ENCODE results near the gene C20orf141. TPM values are rescaled to one million over a fixed set of nuclear protein-coding genes. Genes with fewer than 3 reads are reported as not detected.
"Not testable (repeated sequence)": the region's sequence is repeated elsewhere in the genome, so short reads cannot be mapped to it uniquely, and the experiment has no call there.

C20orf141 gene
- polyA plus RNA-seq, 4 donors: not detected

DNA sequence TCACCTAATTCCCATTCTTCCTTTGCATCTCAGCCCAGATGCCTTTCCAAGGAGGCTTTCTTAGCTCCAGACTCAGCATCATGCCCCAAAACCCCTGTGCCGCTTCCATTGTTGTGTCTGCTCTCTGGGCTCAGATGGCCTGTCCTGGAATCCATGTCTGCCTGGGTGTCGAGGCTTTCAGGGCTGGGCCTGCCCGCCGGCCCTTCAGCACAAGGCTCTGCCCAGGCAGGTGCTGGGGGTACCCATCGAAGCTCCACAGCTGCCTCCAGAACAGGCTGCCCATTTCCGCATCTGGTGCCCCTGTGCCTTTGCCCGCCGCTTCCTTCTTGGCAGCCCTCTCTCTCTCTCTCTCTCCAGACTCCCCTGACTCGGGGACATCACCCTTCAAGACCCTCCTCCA is 15.5 kb upstream of the C20orf141 start:
- DNase-seq (ENCODE audit: low read depth in 4 of 4, low spot score in 3 of 4): no peak

DNA sequence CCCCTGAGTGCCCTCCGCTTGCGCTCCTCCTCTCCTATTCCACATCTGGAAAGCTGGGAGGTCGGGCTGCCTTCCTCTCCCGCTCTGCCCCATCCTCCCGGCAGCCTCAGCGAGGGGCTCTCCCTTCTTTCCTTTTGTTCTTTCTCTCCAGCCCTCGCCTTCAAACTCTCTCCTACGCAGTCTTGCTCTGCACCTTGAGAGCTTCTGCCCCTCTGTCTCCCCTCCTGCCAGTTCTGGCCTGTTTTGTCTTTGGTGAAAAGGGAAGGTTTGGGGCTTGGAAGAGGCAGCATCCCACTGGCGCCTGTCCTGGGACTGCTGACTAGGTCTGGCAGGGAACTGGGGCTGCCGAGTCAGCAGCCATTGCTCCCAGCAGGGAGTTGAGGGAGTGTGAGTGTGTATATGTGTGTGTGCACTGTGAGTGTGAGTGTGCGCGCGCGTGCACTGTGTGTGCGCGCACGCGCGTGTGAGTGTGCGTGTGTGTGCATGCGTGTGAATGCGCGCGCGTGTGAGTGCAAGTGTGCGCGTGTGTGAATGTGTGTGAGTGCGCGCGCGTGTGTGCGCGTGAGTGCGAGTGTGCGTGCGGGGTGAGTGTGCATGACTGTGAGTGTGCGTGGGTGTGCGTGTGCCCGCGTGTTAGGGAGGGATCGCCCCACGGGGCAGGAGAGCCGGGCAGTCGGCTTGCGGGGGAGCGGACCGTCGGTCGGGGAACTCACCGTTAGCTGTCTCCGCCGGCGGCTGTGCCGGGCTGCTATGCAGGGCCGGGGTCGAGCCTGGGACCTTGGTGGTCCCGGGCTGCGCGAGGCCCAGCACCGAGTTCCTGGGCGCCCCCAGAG is 14.9 kb upstream of the C20orf141 start:
- no peak for DNase-seq (ENCODE audit: low read depth in 4 of 4, low spot score in 3 of 4)

DNA sequence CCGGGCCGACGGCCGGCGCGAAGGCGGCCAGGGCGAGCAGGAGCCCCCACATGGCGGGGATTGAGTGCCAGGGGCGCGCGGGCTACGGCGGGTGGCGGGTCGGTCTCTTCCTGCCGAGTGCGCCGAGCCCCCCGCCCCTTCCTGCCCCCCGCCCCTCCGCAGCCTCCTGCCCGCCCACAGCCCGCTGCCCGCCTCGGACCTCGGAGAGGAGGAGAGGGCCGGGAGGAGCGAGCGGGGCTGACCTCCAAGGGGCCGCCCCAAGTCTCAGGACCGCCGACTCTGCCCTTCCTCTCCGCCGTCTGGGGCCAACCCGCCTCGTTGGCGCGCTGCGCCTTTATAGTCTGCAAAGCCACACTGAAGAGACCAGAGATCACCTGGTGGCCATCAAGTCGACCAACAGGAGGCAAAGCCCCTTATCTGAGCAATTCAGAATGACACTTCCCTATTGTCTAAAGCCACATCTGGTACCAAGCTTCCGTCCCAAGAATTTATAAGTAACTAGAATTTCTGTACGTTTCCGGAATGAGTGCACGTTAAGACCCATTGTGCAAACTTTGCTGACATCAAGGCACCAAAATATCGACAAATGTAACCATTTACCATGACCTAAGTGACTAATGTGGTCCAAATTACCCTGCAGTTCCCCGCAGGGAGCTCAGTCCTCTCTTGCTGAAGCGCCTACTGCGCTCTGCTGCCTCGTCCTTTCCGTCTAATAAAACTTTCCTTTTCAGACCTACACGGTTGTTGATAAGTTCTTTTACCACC is 14.1 kb upstream of the C20orf141 start, which contains the start of gene CPXM1:
Gene CPXM1, minus strand, starts transcription at position 107 of the 765 bp plus-strand sequence. Its CDS starts 55 bp downstream, at position 52.
- DNase-seq (ENCODE audit: low read depth in 4 of 4, low spot score in 3 of 4): no peak

DNA sequence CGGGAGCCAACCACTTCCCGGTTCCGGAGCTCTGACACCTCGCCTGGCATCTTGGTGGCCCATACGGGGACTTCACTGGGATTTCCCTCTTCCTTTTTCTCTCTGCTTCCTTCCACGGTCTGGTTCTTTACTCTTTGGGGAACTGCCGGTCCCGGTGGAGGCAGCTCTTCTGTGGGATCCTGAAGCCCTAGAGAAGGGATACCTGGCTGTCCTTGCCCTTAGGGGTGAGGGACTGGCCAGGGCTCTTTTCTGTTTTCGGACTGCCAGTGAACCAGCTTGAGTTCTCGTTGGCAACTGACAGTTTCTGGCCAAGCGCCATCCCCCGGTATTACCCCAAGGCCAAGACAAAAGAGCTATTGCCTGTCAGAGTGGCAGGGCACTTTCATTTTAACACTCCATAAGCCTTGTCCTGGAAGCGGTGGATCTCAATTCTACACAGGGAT is 13.5 kb upstream of the C20orf141 start:
- DNase-seq (ENCODE audit: low read depth in 4 of 4, low spot score in 3 of 4): no peak

DNA sequence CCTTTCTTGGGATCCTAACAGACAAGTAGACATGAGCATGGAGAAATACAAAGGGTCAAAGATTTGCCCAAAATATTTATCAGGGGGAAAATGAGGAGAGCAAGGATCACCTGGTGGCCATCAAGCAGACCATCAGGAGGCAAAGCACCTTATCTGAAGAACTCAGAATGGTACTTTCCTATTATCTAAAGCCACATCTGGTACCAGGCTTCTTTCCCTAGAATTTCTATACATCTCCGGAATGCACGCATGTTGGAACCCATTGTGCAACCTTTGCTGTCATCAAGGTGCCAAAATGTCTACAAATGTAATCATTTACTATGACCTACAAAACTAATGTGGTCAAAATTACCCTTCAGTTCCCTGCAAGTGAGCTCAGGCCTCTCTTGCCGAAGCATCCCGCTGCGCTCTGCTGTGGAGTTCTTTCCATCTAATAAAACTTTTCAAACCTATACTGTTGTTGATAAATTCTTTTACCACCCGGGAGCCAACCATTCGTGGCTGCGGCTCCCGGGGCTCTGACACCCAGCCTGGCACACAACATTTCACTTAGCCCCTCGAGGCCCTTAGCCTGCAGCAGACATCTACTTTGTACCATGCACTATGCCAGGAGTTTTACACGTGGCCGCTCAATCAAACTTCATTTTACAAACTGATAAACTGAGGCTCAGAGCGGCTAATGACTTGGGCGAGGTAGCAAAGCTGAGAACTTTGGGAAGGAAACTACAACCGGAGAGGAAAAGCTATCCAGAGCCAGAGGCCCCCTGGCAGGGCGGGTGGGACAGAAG is 10.6 kb upstream of the C20orf141 start:
- DNase-seq (ENCODE audit: low read depth in 4 of 4, low spot score in 3 of 4): no peak

DNA sequence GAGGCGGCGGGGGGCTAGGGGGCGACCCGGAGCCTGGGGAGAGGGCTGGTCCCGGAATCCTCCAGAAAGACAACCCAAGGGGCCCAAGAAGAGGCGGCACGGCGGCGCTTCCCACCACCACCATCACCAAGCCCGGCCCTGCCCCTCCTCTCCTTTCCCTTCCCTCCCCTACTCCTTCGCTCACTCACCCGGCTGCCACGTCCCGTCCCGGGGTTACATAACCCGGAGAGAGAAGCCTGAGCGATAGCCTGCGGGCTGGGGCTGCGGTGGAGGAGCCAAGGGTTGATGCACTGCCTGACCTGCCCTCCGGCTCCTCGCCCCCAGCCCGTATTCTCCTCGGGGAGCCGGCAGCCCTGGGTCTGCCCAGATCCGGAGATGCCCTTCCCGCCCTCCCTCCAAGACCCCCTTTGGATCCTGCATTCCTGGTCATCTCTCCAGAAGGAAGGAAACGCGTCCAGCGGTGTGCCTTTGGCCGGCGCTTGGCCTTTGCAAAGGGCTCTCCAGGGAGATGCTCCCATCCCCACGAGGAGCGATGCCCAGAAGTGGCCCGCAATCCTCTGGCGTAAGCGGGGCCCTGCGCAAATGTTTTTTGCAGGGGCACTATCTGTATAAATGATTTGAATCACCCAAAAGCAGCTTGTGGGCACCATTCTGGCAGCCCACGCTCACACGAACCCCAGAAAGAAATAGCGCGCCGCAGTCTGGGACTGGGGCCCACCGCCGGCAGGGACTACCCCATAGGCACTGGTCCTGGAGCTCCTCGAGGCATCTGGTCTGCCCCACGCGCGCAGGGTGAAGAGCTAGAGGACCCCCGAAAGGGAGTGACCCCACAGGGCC is 9.7 kb upstream of the C20orf141 start:
- no peak for DNase-seq (ENCODE audit: low read depth in 4 of 4, low spot score in 3 of 4)

DNA sequence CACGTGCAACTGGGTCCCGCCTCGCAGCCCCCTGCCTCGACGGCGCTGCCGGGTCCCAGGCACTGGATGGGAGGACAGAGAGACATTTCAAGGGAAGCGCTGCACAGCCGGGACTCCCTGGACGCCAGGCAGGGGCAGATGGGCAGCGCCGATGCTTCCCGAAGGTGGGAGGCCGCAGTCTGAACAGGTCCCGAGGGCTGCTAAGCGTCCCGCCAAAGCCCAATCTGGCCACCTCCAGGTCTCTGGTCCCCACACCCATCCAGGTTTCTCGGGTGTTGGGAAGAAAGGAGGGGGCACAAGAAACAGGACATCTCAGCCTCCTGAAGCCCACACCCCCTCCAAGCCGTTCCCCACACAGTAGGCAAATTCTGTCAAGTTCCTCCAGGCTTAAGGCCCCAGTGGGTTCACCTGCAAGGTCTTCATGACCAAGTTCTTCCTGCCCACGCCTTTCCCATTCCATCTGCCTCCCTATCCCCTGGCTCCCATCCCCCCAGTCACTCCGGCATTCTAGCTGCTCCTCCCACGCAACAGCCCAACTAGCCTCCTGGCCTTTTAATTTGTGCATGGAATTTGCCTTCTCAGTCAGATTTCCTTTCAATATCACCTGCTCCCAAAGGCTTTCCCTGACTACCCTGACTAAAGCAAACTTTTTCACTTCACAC is 9.0 kb upstream of the C20orf141 start:
- no peak for DNase-seq (ENCODE audit: low read depth in 4 of 4, low spot score in 3 of 4)

DNA sequence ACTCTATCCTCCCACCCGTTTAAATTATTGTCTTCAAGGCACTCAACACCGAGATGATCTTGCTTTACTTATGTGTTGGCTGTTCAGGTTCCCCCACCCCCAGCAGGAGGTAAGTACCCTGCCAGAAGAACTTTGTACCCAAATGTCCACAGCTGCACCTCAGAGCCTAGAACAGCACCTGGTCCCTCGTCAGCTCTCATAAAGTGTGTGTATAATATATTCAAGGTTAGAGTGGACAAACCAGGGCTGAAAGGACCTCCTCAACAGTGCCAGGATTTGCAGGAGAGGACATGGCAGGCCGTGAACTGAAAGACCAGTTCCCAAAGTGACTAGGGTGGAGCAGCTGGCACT is 8.5 kb upstream of the C20orf141 start:
- DNase-seq (ENCODE audit: low read depth in 4 of 4, low spot score in 3 of 4): no peak

DNA sequence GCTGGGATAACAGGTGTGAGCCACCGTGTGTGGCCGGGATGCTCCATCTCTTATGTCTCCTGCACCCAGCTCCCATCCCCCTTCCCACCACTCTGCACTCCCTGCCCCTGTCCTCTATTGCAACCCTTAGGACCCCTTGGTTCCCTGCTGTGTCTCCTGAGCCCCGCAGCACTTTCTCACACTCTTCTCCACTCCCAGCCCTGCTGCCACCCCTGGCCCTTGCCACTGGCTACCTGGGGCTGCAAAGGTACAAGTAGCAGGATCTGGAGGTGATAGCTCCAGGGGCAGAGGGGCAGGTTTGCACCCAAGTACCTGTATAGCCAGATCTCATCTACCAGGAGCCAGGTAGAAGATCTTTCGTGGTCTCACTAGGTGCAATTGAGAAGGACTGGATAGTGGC is 7.8 kb upstream of the C20orf141 start:
- DNase-seq (ENCODE audit: low read depth in 4 of 4, low spot score in 3 of 4): no peak

DNA sequence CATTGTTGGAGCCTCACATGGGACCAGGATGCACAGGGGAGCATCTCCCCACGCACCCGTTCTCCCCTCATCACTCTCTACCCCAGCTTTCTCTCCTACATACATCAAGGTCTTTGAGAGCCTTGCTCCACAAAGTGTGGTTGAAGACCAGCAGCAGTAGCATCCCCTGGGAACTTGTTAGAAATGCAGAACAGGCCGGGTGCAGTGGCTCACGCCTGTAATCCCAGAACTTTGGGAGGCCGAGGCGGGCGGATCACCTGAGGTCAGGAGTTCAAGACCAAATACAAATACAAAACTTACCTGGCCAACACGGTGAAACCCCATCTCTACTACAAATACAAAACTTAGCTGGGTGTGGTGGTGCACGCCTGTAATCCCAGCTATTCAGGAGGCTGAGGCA is 6.9 kb upstream of the C20orf141 start:
- not testable (repeated sequence) for DNase-seq (ENCODE audit: low read depth in 4 of 4, low spot score in 3 of 4)

DNA sequence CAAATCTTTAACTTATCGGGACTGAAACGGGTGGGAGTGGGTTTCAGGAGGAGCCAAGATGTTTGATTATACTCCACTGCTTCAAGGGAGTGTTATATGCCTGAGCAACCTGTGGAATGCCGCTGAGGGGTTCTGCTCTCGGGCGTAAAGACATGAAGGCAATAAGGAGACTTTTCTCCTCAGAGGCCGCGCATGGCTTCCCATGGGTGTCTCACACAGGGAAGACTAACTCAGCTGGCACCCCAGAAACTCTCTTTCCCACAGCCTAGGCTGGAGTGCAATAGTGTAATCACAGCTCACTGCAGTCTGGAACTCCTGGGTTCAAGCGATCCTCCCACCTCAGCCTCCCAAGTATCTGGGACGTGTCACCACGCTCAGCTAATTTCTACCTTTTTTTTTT is 5.1 kb upstream of the C20orf141 start:
- no peak for DNase-seq (ENCODE audit: low read depth in 4 of 4, low spot score in 3 of 4)

DNA sequence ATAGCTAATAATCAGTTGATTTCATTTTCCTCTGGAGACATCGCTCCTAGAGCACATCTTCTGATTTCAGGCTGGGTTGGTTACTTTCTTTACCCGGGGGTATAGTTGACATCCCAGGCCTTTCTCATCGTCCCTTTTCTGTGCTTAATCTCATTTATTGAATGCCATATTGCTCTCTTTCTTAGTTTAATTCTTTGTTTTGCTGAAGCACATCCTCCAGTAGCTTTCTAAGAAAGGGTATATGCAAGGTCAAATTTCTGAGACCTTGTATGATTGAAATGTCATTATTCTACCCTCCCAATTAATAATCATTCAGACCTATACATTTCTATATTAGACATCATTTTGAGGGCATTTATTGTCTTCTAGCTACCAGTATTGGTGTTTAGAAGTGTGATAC is 2.6 kb upstream of the C20orf141 start:
- DNase-seq (ENCODE audit: low read depth in 4 of 4, low spot score in 3 of 4): no peak

DNA sequence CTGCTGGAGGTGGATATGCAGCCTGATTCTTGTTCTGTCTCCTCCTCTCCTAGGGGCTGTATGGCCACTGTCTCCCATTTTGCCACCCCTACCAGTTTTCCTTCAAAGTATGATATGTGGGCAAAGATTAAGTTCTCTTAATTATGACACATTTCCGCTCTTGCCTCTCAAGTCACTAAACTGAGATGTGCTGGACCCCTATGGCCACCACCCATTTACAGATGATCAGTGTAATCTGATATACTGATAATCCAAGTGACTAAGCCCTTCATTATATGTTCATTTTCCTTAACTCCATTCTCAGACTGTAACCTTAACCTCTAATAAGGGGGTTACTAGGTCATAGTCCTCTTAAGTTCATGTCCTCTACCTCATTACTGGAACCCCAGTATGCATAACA is 711 bp upstream of the C20orf141 start:
- DNase-seq (ENCODE audit: low read depth in 4 of 4, low spot score in 3 of 4): no peak

DNA sequence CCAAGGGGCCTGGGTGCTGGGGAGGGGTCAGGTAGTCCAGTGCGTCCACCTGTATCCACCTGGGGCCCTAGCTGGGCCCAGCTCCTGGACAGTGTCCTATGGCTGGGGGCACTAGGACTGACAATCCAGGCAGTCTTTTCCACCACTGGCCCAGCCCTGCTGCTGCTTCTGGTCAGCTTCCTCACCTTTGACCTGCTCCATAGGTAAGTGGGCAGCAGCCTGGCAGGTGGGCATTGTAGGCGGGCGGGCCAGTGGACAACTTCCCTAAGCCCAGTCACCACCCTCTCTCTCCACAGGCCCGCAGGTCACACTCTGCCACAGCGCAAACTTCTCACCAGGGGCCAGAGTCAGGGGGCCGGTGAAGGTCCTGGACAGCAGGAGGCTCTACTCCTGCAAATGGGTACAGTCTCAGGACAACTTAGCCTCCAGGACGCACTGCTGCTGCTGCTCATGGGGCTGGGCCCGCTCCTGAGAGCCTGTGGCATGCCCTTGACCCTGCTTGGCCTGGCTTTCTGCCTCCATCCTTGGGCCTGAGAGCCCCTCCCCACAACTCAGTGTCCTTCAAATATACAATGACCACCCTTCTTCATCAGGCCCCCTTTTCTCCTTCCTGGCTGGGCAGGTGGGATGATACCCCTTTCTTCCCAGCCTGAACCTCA is 584 bp downstream of the C20orf141 start:
- DNase-seq (ENCODE audit: low read depth in 4 of 4, low spot score in 3 of 4): no peak

DNA sequence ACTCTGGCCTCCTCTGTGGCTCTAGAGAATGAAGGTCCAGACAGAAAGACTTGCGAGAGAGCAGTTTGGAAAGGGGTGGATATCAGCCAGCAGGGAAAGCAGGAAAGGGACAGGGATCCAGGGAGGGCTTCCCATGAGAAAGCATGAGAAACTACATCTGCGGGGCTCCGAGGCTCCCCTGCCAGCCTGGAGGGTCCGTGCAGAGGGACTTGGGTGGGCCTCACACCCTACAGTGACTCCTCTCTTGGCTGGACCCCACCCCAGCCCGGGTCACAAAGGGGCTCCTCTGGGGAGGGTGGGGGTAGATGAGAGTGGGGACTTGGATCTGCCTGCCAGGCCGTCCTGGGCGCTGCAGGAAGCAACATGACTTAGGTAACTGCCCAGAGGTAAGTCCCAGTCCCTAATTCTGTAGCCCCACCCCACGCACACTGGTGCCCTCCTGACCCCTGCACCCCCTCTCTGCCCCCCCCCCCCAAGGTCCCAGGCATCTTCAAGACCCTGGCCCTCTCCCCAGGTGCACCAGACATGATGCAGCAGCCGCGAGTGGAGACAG is 1.3 kb downstream of the C20orf141 start, which contains the start of gene TMEM239:
Gene TMEM239, plus strand, starts transcription at position 335 of the 553 bp plus-strand sequence. Its CDS starts 191 bp downstream, at position 526.
- no peak for DNase-seq (ENCODE audit: low read depth in 4 of 4, low spot score in 3 of 4)

DNA sequence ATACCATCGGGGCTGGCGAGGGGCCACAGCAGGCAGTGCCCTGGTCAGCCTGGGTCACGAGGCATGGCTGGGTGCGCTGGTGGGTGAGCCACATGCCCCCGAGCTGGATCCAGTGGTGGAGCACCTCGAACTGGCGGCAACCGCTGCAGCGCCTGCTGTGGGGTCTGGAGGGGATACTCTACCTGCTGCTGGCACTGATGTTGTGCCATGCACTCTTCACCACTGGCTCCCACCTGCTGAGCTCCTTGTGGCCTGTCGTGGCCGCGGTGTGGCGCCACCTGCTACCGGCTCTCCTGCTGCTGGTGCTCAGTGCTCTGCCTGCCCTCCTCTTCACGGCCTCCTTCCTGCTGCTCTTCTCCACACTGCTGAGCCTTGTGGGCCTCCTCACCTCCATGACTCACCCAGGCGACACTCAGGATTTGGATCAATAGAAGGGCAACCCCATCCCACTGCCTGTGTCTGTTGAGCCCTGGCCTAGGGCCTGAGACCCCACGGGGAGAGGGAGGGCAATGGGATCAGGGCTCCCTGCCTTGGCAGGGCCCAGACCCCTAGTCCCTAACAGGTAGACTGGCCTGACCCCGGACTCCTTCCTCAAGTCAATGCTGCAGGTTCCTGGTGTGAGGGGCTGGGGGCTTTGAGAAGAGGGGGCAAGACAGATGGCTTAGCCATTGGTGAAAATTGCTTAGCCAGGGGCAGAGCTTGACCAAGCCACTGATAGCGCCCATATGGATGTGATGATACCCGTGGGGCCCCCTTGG is 2.0 kb downstream of the C20orf141 start:
- DNase-seq (ENCODE audit: low read depth in 4 of 4, low spot score in 3 of 4): no peak

DNA sequence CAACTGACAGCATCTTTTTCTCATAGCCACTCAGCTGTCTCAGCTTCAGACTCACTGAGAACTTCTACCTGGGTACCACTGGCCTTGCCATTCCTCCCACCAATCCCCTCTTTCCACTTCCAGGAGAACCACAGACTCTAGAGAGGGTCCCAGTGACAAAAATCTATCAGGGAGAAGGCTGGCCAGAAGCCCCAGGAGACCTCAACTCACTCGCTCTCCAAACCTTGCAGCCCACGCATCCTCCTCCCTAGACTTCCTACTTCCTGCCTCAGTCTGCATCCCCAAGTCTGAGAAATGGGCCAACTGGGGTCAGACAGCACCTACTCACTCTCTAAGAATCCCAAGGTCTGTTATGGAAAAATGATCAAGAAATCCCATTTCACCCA is 2.5 kb downstream of the C20orf141 start:
- DNase-seq (ENCODE audit: low read depth in 4 of 4, low spot score in 3 of 4): no peak
